Gastroesophageal sphincter (tissue), 4 donors: ENCODE measurements around the gene NUP88. TPM values are rescaled to one million over a fixed set of nuclear protein-coding genes. Genes with fewer than 3 reads are reported as not detected.

Experiments used
- ATAC-seq: fragments of 150-250 bp; one replicate; pipeline ENCODE4 v1.9.1; 2016; ENCODE audit warnings: mild to moderate bottlenecking, moderate library complexity
- H3K27ac ChIP-seq, 4 donors: fragments of 200-600 bp; sonication (generic) in 3 of 4; 1 replicate in 3 of 4; 2 replicates in 1 of 4; pipeline ENCODE4 v1.5.1; 2016 to 2019
- H3K27me3 ChIP-seq: fragments of 200-600 bp; sonication (generic); one replicate; pipeline ENCODE4 v1.5.1; 2019
- H3K36me3 ChIP-seq, 2 donors: fragments of 200-600 bp; sonication (generic); one replicate each; pipeline ENCODE4 v1.5.1; 2019; ENCODE audit warnings: control low read depth in 1 of 2
- H3K4me1 ChIP-seq, 3 donors: fragments of 200-600 bp; sonication (generic); 1 replicate in 2 of 3; 2 replicates in 1 of 3; pipeline ENCODE4 v1.5.1; 2016 to 2019; ENCODE audit warnings: control low read depth in 2 of 3
- H3K4me3 ChIP-seq, 2 donors: fragments of 200-600 bp; sonication (generic); one replicate each; pipeline ENCODE4 v1.5.1; 2019; ENCODE audit warnings: mild to moderate bottlenecking in 1 of 2, moderate library complexity in 1 of 2
- H3K9me3 ChIP-seq, 3 donors: fragments of 200-600 bp; sonication (generic); one replicate each; pipeline ENCODE4 v1.5.1; 2017 to 2019; ENCODE audit warnings: control low read depth in 2 of 3
- CTCF ChIP-seq, 4 experiments: fragments of 200-600 bp in 2 of 4; fragments of 450-650 bp in 2 of 4; sonication (generic) in 1 of 4; IDR thresholded peaks; one replicate each; pipeline ENCODE4 v1.5.1; 2017 to 2019; ENCODE audit warnings: antibody characterized with exemption in 4 of 4, mild to moderate bottlenecking in 2 of 4, moderate library complexity in 2 of 4
- EP300 ChIP-seq: sonication (generic); formaldehyde crosslinking; IDR thresholded peaks from one replicate; pipeline ENCODE4 v1.6.1; 2017; ENCODE audit warnings: antibody characterized with exemption, mild to moderate bottlenecking
- POLR2A ChIP-seq, 2 donors: fragments of 450-650 bp; IDR thresholded peaks; one replicate each; pipeline ENCODE4 v1.6.1; 2017; ENCODE audit warnings: antibody characterized with exemption in 2 of 2, mild to moderate bottlenecking in 2 of 2, moderate library complexity in 1 of 2
- POLR2AphosphoS5 ChIP-seq: sonication (generic); formaldehyde crosslinking; IDR thresholded peaks from one replicate; pipeline ENCODE4 v1.6.1; 2017; ENCODE audit warnings: antibody characterized with exemption
- WGBS, 2 donors: methylation state at CpG; one replicate each; pipeline ENCODE4 v1.1.5; 2018; ENCODE audit warnings: low coverage in 1 of 2; 5-methylcytosine and 5-hydroxymethylcytosine counted together
- total RNA-seq, 4 donors: library from RNA; depleted of rRNA; stranded (reverse); fragments of >200 nt; gene quantifications; one replicate each; pipeline ENCODE4 v1.1.0, GENCODE V29; 2016

Gene NUP88
- total RNA-seq, 4 donors from 2014 or later = 50.1 to 71.0 (median 56.4) TPM

GRCh38 chr17:5430413-5430999 lies 11.0 kb upstream of the NUP88 start:
- 85 to 100% methylated on average over 3 of the region's 3 CpGs for WGBS, 2 donors
- Histone ChIP-seq H3K9me3 (no peaks in the 10 kb centered on the region), H3K4me3 (no peak overlapping the region), H3K27me3 (no peaks in the 10 kb centered on the region), H3K4me1 (peaks cover 0 to 5% (median 0%) of the 10 kb centered on the region in 3 donors), H3K27ac (no peak overlapping the region), H3K36me3 (peaks cover 0 to 100% of the 10 kb centered on the region in 2 donors)
- TF ChIP-seq POLR2AphosphoS5 = no peak
- TF ChIP-seq CTCF (IDR thresholded peaks at IDR 0.05) = no peak
- no peak for TF ChIP-seq EP300
- no peak for TF ChIP-seq POLR2A (IDR thresholded peaks at IDR 0.05)
- ATAC-seq = no peak

- TF ChIP-seq CTCF (IDR thresholded peaks at IDR 0.05) = no peak
- TF ChIP-seq POLR2AphosphoS5 = no peak
- TF ChIP-seq POLR2A (IDR thresholded peaks at IDR 0.05) = no peak
- no peak for TF ChIP-seq EP300
- H3K4me1 ChIP-seq = no peaks in the 10 kb centered on the region
- H3K36me3 ChIP-seq = peaks cover 0 to 100% of the 10 kb centered on the region in 2 donors
- H3K27ac ChIP-seq = no peak overlapping the region
- ATAC-seq = no peak
- H3K4me3 ChIP-seq = no peak overlapping the region
- H3K9me3 ChIP-seq = no peaks in the 10 kb centered on the region
- WGBS, 2 donors = 77 to 80% methylated on average over 2 to 3 of the region's 3 CpGs
- no peaks in the 10 kb centered on the region for H3K27me3 ChIP-seq
Measured at GRCh38 chr17:5429191-5429887, 9.9 kb upstream of the NUP88 start.

GRCh38 chr17:5425826-5426225 lies 6.4 kb upstream of the NUP88 start:
- Histone ChIP-seq H3K4me1 (peaks cover 0 to 24% (median 5%) of the 10 kb centered on the region in 3 donors), H3K27me3 (no peaks in the 10 kb centered on the region), H3K4me3 (no peak overlapping the region), H3K27ac (no peak overlapping the region), H3K36me3 (peaks cover 0 to 96% of the 10 kb centered on the region in 2 donors), H3K9me3 (no peaks in the 10 kb centered on the region)
- TF ChIP-seq EP300 = no peak
- no peak for TF ChIP-seq POLR2AphosphoS5
- no peak for TF ChIP-seq POLR2A (IDR thresholded peaks at IDR 0.05)
- TF ChIP-seq CTCF (IDR thresholded peaks at IDR 0.05) = no peak
- no peak for ATAC-seq
- 74 to 82% methylated on average over 3 of the region's 3 CpGs for WGBS, 2 donors

GRCh38 chr17:5424909-5425308 lies 5.4 kb upstream of the NUP88 start:
- Histone ChIP-seq H3K27me3 (no peaks in the 10 kb centered on the region), H3K4me3 (no peak overlapping the region), H3K4me1 (peaks cover 0 to 29% (median 8%) of the 10 kb centered on the region in 3 donors), H3K9me3 (no peaks in the 10 kb centered on the region), H3K27ac (no peak overlapping the region), H3K36me3 (peaks cover 0 to 87% of the 10 kb centered on the region in 2 donors)
- WGBS, 2 donors = 60 to 80% methylated on average over 1 of the region's 1 CpG
- no peak for ATAC-seq
- no peak for TF ChIP-seq POLR2A (IDR thresholded peaks at IDR 0.05)
- TF ChIP-seq POLR2AphosphoS5 = no peak
- no peak for TF ChIP-seq CTCF (IDR thresholded peaks at IDR 0.05)
- no peak for TF ChIP-seq EP300

- H3K27ac ChIP-seq = no peak overlapping the region
- H3K36me3 ChIP-seq = peaks cover 0 to 65% of the 10 kb centered on the region in 2 donors
- no peak for TF ChIP-seq POLR2AphosphoS5
- no peak for TF ChIP-seq EP300
- TF ChIP-seq CTCF (IDR thresholded peaks at IDR 0.05) = no peak
- no peak for TF ChIP-seq POLR2A (IDR thresholded peaks at IDR 0.05)
- WGBS, 2 donors = 88 to 92% methylated on average over 2 of the region's 2 CpGs
- H3K27me3 ChIP-seq = no peaks in the 10 kb centered on the region
- H3K4me1 ChIP-seq = peaks cover 3 to 43% (median 15%) of the 10 kb centered on the region in 3 donors
- H3K4me3 ChIP-seq = no peak overlapping the region
- H3K9me3 ChIP-seq = no peaks in the 10 kb centered on the region
- ATAC-seq = no peak
Measured at GRCh38 chr17:5422505-5422904, 3.0 kb upstream of the NUP88 start.
